Hematopoietic multipotent progenitor cell treated with erythropoietin and hydrocortisone succinate and interleukin-3 and kit ligand, for 15 days (in vitro differentiated cells): ENCODE data around the gene SPAG17.

Source experiments
- DNase-seq: peaks from one replicate; pipeline ENCODE4 v3.0.0-alpha.2; 2015; ENCODE audit warnings: low spot score

The SPAG17 gene

GRCh38 chr1:118118873-118119463, 66.1 kb downstream of the SPAG17 start:
- no peak for DNase-seq

- DNase-seq, result no peak
Measured at GRCh38 chr1:118118469-118118868, 66.6 kb downstream of the SPAG17 start.

GRCh38 chr1:118117521-118117920, 67.5 kb downstream of the SPAG17 start:
- DNase-seq, result no peak

GRCh38 chr1:118116909-118117308, 68.1 kb downstream of the SPAG17 start:
- DNase-seq, result no peak

GRCh38 chr1:118116401-118116800, 68.6 kb downstream of the SPAG17 start:
- no peak for DNase-seq

GRCh38 chr1:118115567-118116295, 69.3 kb downstream of the SPAG17 start:
- no peak for DNase-seq

GRCh38 chr1:118113261-118113660, 71.8 kb downstream of the SPAG17 start:
- no peak for DNase-seq

GRCh38 chr1:118110580-118110979, 74.4 kb downstream of the SPAG17 start:
- no peak for DNase-seq

GRCh38 chr1:118104951-118105350, 80.1 kb downstream of the SPAG17 start:
- no peak for DNase-seq

GRCh38 chr1:118102445-118102844, 82.6 kb downstream of the SPAG17 start:
- no peak for DNase-seq

GRCh38 chr1:118101999-118102398, 83.0 kb downstream of the SPAG17 start:
- DNase-seq, result no peak

GRCh38 chr1:118101515-118101844, 83.5 kb downstream of the SPAG17 start:
- no peak for DNase-seq

- no peak for DNase-seq
Measured at GRCh38 chr1:118100686-118101514, 84.1 kb downstream of the SPAG17 start.

GRCh38 chr1:118099686-118100085, 85.3 kb downstream of the SPAG17 start:
- no peak for DNase-seq

GRCh38 chr1:118097622-118098348, 87.2 kb downstream of the SPAG17 start:
- DNase-seq, result no peak

GRCh38 chr1:118093017-118093416, 92.0 kb downstream of the SPAG17 start:
- DNase-seq, result no peak

- no peak for DNase-seq
Measured at GRCh38 chr1:118090130-118090529, 94.9 kb downstream of the SPAG17 start.

GRCh38 chr1:118085365-118085764, 99.7 kb downstream of the SPAG17 start:
- no peak for DNase-seq

GRCh38 chr1:118084400-118084799, 100.6 kb downstream of the SPAG17 start:
- DNase-seq, result no peak

- DNase-seq, result no peak
Measured at GRCh38 chr1:118082984-118083383, 102.0 kb downstream of the SPAG17 start.

- DNase-seq, result no peak
Measured at GRCh38 chr1:118081387-118081786, 103.6 kb downstream of the SPAG17 start.

GRCh38 chr1:118077331-118078045, 107.5 kb downstream of the SPAG17 start:
- DNase-seq, result no peak
